Coronary artery (tissue), 2 donors: ENCODE data around the gene CFP.
A peak's percentile ranks its signal among the peaks of the same experiment; 100 is the strongest.

ENCODE experiments used
- DNase-seq: peaks from one replicate; pipeline ENCODE4 v3.0.0-alpha.2; 2017; ENCODE audit warnings: low spot score
- H3K27ac ChIP-seq, 2 donors: fragments of 200-600 bp; sonication (generic); one replicate each; pipeline ENCODE4 v1.5.1; 2016 to 2019
- H3K4me3 ChIP-seq: fragments of 200-600 bp; sonication (generic); 2 replicates; pipeline ENCODE4 v1.5.1; 2016; ENCODE audit warnings: mild to moderate bottlenecking, moderate library complexity
- TF ChIP-seq, protein P1 (sequence below): fragments of 200-600 bp; sonication (generic); IDR thresholded peaks from one replicate; pipeline ENCODE4 v1.5.1; 2019; ENCODE audit warnings: antibody characterized with exemption

The CFP gene

DNA sequence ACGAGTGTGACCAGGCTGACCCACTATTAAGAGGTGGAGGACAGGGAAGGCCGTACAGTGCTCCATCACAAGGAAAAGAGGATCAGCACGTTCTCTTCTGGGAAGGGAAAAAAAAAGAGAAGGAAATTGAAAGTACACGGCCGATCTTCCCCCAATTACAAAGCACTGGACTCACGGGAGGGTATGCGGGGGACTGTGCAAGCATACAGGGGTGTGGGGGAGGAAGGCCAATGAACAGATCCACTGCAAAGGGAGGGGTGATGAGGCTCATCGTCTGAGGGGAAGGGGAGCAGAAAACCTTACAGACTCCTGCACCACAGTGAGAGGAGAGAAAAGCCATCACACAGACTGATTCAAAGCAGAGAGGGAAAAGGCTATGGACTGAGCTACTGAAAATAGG is 19.5 kb upstream of the CFP start:
- Histone ChIP-seq H3K4me3 (peak overlapping the region; percentile 87), H3K27ac (peak overlapping the region in 1 of 2 donors; percentile 93)
- DNase-seq, result peak; percentile 45
- TF ChIP-seq, protein P1, sequence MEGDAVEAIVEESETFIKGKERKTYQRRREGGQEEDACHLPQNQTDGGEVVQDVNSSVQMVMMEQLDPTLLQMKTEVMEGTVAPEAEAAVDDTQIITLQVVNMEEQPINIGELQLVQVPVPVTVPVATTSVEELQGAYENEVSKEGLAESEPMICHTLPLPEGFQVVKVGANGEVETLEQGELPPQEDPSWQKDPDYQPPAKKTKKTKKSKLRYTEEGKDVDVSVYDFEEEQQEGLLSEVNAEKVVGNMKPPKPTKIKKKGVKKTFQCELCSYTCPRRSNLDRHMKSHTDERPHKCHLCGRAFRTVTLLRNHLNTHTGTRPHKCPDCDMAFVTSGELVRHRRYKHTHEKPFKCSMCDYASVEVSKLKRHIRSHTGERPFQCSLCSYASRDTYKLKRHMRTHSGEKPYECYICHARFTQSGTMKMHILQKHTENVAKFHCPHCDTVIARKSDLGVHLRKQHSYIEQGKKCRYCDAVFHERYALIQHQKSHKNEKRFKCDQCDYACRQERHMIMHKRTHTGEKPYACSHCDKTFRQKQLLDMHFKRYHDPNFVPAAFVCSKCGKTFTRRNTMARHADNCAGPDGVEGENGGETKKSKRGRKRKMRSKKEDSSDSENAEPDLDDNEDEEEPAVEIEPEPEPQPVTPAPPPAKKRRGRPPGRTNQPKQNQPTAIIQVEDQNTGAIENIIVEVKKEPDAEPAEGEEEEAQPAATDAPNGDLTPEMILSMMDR, result no peak

DNA sequence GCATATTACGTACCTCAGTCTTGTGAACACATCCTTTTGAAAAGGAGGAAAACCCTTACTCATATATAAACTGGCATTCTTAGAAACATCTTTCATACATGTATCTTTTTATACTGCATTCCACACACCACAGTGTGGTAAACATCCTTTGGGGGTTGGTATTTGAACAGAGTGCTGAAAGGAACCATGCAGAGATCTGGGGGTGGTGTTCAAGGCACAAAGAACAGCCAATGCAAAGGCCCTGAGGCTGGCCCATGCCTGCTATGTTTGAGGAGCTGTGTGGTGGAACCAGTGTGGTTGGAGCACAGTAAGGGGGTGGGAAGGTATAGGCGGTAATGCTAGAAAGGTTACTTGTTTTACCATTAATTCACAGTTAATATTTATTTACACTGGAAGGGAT is 18.6 kb upstream of the CFP start:
- TF ChIP-seq, protein P1, result no peak
- peak; percentile 17 for DNase-seq
- Histone ChIP-seq H3K4me3 (no peak overlapping the region), H3K27ac (no peak overlapping the region)

DNA sequence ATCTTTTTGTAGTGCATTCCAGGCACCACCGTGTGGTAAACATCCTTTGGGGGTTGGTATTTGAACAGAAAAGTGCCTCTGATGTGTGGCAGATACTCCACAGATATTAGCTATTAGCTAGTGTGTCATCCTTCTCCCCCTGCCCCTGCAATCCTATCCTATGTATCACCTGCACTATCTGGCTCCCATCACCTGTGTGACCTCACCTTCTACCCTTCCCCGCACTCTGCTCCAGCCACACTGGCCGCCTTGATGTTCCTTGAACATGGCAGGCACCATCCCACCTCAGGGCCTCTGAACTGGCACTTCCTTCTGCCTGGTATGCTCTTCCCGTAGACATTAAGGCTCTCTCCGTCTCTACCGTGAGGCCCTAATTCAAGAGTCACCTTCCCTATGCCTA is 16.9 kb upstream of the CFP start:
- Histone ChIP-seq H3K4me3 (no peak overlapping the region), H3K27ac (no peak overlapping the region)
- TF ChIP-seq, protein P1, result no peak
- peak; percentile 45 for DNase-seq

DNA sequence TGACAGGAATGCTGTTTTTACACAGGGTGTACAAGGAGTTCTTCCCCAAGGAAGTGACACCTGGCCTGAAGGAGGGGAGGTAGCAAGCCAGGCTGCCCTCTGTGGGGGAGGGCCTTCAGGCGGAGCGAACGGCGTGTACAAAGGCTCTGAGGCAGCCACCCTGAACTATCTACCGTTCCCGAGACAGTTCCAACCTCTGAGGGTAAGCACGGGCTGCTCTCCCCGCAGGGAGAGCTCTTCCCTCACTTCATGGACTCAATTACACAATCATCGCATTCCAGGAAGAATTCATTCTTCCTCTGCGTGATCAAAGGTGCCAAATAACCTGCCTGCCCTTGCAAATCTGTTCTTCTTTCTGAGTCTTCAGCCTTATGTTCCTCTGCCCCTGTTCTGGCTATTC is 15.8 kb upstream of the CFP start:
- H3K4me3 ChIP-seq, result no peak overlapping the region
- TF ChIP-seq, protein P1, result no peak

DNA sequence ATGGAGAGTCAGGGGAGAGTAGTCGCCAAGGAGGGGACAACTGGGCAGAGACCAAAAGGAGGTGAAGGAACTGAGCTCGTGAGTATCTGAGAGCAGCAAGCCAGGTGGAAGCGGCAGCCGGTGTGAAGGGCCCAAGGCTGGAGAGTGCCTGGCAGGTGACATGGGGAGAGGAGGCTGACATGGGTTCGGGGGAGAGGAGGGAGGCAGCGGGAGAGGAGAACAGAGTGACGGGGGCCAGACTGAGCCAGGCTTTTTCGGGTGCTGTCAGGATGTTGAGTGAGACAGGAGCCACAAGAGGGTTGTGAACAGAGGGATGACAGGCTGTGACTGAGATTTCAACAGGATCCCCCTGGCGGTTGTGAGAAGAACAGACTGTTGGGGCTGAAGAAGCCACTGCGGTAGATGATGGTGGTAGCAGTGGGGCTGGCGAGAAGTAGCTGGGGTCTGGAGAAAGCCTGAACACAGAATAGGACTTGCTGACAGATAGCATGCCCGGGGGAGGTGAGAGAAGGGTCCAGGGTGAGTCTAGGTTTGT is 14.9 kb upstream of the CFP start:
- Histone ChIP-seq H3K4me3 (no peak overlapping the region), H3K27ac (peak overlapping the region in 1 of 2 donors; percentile 14)
- DNase-seq, result no peak
- TF ChIP-seq, protein P1, result no peak

More for the DNA sequence above, 15.8 kb upstream of the CFP start:
- peak; percentile 53 for DNase-seq
- H3K27ac ChIP-seq, result no peak overlapping the region

DNA sequence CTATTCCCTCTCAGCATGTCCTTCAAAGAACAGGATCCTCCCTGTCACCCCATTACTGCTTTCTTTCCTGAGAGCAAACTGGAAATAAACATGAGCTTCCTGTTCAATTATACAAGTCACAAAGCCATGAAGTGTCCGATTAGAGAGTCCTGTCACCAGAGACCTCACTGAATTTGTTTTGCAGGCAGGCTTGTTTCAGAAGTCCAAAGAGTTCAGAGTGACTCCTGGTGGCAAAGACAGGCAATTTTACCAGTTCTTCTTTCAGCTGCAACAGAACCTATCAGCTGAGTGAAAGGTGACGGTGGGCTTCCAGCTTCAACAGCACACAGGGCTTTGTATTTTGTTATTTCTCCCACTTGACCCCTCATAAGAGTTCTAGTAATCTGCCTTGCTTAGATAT is 14.2 kb upstream of the CFP start:
- no peak for DNase-seq
- Histone ChIP-seq H3K27ac (no peak overlapping the region), H3K4me3 (no peak overlapping the region)
- TF ChIP-seq, protein P1, result no peak

DNA sequence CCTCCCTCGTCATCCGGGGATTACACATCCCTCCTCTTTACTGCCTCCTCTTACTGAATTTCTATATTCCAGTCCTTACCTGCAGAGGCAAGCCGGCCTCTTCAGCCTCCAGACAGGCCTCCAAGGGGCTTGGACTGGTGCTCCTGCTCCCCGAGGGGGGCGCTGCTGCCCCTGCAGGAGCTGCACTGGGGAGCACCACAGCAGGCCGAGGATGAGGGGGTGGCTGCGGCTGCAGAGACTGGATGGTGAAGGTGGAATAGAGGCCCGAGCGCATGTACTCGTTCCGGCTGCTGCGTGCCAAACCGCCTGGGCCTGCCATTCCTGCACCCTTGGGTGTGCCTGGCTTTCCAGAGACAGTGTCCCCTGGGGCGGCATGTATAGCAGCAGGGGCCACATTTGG is 9.1 kb upstream of the CFP start:
- no peak for DNase-seq
- Histone ChIP-seq H3K27ac (no peak overlapping the region), H3K4me3 (no peak overlapping the region)
- TF ChIP-seq, protein P1, result no peak
